HUES6 (cell line): ENCODE measurements around the gene KCND3.

Experiments
- H3K27ac ChIP-seq: 2 replicates; pipeline ENCODE4 v1.7.0; 2013; ENCODE audit warnings: low read depth, mild to moderate bottlenecking, low read length, inconsistent platforms
- H3K27me3 ChIP-seq: 2 replicates; pipeline ENCODE4 v1.6.1; 2013; ENCODE audit warnings: low read length; ENCODE audit not compliant: control insufficient read depth, insufficient read depth
- H3K36me3 ChIP-seq: 2 replicates; pipeline ENCODE4 v1.6.1; 2013; ENCODE audit warnings: low read length; ENCODE audit not compliant: control insufficient read depth, insufficient read depth
- H3K4me1 ChIP-seq: 2 replicates; pipeline ENCODE4 v1.6.1; 2013; ENCODE audit warnings: low read length; ENCODE audit not compliant: control insufficient read depth, insufficient read depth
- H3K4me3 ChIP-seq: 2 replicates; pipeline ENCODE4 v1.5.1; 2013; ENCODE audit warnings: low read depth, low read length
- H3K9ac ChIP-seq: one replicate; pipeline ENCODE4 v1.6.1; 2013; ENCODE audit warnings: mild to moderate bottlenecking, low read length
- H3K9me3 ChIP-seq: 2 replicates; pipeline ENCODE4 v1.6.1; 2013; ENCODE audit warnings: low read depth, low read length; ENCODE audit not compliant: control insufficient read depth, insufficient read depth

Gene KCND3

DNA sequence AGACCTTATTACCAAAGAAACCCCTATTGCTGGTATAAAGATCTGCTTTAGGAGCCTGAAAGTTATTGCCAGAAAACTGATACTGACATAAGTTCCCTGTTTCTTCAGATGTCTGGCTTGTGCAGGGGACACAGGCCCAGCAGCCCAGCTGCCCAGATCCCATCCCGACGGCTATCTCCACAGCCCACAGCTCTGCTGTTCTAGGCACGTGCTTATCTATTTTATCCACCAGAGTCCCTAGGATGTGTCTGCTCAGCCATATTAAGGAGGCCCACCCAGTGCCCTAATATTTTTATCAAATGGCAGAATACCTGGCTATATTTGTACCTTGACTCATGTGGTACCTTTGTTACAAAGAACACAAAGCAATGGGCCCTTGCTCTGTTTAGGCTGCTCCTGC, 174.8 kb downstream of the KCND3 start:
- H3K9me3 ChIP-seq = no peaks in the 10 kb centered on the region
- H3K36me3 ChIP-seq = no peaks in the 10 kb centered on the region
- no peak overlapping the region for H3K9ac ChIP-seq
- no peak overlapping the region for H3K27ac ChIP-seq
- H3K4me1 ChIP-seq = no peaks in the 10 kb centered on the region
- no peaks in the 10 kb centered on the region for H3K27me3 ChIP-seq
- H3K4me3 ChIP-seq = no peak overlapping the region

- Histone ChIP-seq H3K4me3 (no peak overlapping the region), H3K4me1 (no peaks in the 10 kb centered on the region), H3K27ac (no peak overlapping the region), H3K36me3 (no peaks in the 10 kb centered on the region), H3K9me3 (no peaks in the 10 kb centered on the region), H3K27me3 (no peaks in the 10 kb centered on the region), H3K9ac (no peak overlapping the region)
Observed at GRCh38 chr1:111814305-111814628, 175.2 kb downstream of the KCND3 start.

DNA sequence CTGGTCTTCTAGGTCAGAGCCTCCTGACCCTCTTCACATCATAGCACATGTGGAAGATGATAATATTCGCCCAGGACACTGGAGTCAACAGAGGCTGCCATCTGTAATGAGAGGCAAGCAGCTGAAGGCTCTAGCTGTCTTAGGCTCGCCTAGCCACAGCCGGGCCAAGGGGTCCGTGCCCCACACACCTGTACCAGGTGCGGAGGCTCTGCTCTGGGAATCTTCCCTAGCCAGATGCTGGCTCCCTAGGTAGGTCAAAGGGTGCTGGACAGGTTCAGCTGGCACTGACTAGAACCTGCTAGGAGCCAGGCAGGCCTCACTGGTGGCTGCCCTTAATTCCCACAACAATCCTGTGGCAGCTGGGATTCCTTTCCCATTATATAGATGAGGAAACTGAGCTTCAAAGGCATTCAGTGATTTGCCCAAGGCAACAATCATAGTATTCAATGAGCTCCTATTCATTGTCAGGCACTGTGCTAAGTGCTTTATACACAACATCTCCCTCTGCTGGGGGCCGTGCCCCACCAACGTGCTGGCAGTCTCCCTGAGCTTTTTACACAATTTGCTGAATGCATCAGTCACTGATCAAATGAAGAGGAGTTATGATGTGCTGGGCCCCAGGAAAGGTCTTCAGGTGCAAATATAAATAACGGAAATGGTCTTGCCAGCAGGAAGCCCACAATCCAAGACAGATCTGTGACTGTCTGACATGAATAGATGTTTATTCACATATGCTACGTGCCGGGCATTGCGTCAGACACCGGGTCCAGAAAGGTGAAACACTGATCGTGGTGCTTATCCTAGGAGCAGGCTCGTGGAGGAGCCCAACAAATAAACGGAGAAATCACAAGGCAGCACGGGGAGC, 175.8 kb downstream of the KCND3 start:
- H3K27me3 ChIP-seq = no peaks in the 10 kb centered on the region
- H3K9me3 ChIP-seq = no peaks in the 10 kb centered on the region
- H3K27ac ChIP-seq = no peak overlapping the region
- no peak overlapping the region for H3K4me3 ChIP-seq
- no peaks in the 10 kb centered on the region for H3K4me1 ChIP-seq
- H3K9ac ChIP-seq = no peak overlapping the region
- no peaks in the 10 kb centered on the region for H3K36me3 ChIP-seq

GRCh38 chr1:111812306-111812705, 177.2 kb downstream of the KCND3 start:
- Histone ChIP-seq H3K4me3 (no peak overlapping the region), H3K27ac (no peak overlapping the region), H3K27me3 (no peaks in the 10 kb centered on the region)

DNA sequence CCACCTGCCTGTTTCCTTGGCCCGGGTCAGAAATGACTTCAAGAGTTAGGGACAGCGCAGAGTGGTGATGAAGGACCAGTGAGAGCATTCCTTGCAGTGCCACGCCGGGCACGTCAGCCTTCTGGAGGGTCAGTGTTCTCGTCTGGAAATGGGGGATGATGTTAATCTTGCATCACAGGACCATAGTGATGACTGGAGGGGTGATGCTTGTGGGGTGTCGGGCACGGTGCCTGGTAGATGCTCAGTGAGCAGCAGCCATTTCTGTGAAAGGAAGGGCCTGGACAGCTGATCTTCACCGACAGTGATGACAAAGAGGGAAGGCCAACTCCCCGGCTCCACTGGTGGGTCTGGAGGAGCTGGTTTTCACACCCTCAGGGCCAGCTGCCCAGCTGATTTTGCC, 177.6 kb downstream of the KCND3 start:
- no peaks in the 10 kb centered on the region for H3K9me3 ChIP-seq
- no peak overlapping the region for H3K4me3 ChIP-seq
- H3K4me1 ChIP-seq = no peaks in the 10 kb centered on the region
- no peaks in the 10 kb centered on the region for H3K36me3 ChIP-seq
- no peaks in the 10 kb centered on the region for H3K27me3 ChIP-seq
- no peak overlapping the region for H3K9ac ChIP-seq
- no peak overlapping the region for H3K27ac ChIP-seq

More at GRCh38 chr1:111812306-111812705, 177.2 kb downstream of the KCND3 start:
- H3K9me3 ChIP-seq = no peaks in the 10 kb centered on the region
- no peaks in the 10 kb centered on the region for H3K4me1 ChIP-seq
- no peaks in the 10 kb centered on the region for H3K36me3 ChIP-seq
- H3K9ac ChIP-seq = no peak overlapping the region

DNA sequence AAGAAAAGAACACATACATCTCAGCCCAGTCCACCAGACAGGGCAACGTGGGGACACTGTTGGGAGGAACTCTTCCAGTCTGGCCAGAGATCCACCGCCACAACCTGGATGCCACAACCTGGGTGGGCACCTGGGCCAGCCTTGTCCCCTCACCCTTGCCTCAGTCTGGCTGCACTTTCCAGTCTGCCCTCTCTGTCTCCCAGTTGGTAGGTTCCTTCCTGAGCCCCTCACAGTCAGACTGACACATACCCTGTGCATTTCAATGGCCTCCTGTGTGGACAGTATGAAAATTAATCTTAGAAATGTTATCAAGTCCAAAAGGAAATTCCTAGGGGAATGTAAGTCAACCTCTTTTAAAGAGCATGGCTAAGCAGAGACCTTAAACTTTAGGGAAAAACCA, 184.2 kb downstream of the KCND3 start:
- no peak overlapping the region for H3K4me3 ChIP-seq
- H3K9me3 ChIP-seq = no peaks in the 10 kb centered on the region
- no peaks in the 10 kb centered on the region for H3K27me3 ChIP-seq
- no peaks in the 10 kb centered on the region for H3K36me3 ChIP-seq
- H3K9ac ChIP-seq = no peak overlapping the region
- H3K27ac ChIP-seq = no peak overlapping the region
- no peaks in the 10 kb centered on the region for H3K4me1 ChIP-seq

DNA sequence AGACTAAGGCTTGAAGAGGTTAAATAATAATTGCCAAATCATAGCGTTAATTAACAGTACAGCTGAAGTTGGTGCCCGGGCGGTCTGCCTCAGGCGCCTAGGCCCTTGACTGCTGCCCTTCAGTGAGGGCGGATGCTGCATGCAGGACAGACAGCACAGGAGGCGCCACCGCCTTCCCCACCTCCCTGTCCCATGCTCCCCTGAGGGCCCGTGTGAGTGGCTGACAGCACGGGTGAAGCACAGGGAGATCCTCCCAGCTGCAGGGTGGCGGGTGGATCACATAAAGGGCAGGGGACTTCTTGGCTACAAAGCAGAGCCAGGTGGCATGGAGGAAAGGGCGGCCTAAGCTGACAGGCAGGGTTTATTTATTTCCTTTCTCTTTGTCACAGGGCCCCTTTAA, 184.7 kb downstream of the KCND3 start:
- H3K9ac ChIP-seq = no peak overlapping the region
- H3K27me3 ChIP-seq = no peaks in the 10 kb centered on the region
- H3K36me3 ChIP-seq = no peaks in the 10 kb centered on the region
- no peak overlapping the region for H3K27ac ChIP-seq
- no peaks in the 10 kb centered on the region for H3K9me3 ChIP-seq
- no peak overlapping the region for H3K4me3 ChIP-seq
- no peaks in the 10 kb centered on the region for H3K4me1 ChIP-seq

GRCh38 chr1:111803951-111804350, 185.5 kb downstream of the KCND3 start:
- Histone ChIP-seq H3K9me3 (no peaks in the 10 kb centered on the region), H3K27ac (no peak overlapping the region), H3K9ac (no peak overlapping the region), H3K36me3 (no peaks in the 10 kb centered on the region), H3K4me3 (no peak overlapping the region), H3K27me3 (no peaks in the 10 kb centered on the region), H3K4me1 (no peaks in the 10 kb centered on the region)

GRCh38 chr1:111802984-111803383, 186.5 kb downstream of the KCND3 start:
- H3K27me3 ChIP-seq = no peaks in the 10 kb centered on the region
- no peaks in the 10 kb centered on the region for H3K9me3 ChIP-seq
- no peaks in the 10 kb centered on the region for H3K36me3 ChIP-seq
- H3K9ac ChIP-seq = no peak overlapping the region
- H3K4me1 ChIP-seq = no peaks in the 10 kb centered on the region
- H3K4me3 ChIP-seq = no peak overlapping the region
- no peak overlapping the region for H3K27ac ChIP-seq

GRCh38 chr1:111802110-111802509, 187.4 kb downstream of the KCND3 start:
- no peaks in the 10 kb centered on the region; the same call in 1 of the 2 replicates for H3K27me3 ChIP-seq
- H3K9ac ChIP-seq = no peak overlapping the region
- no peaks in the 10 kb centered on the region for H3K4me1 ChIP-seq
- H3K36me3 ChIP-seq = no peaks in the 10 kb centered on the region
- H3K27ac ChIP-seq = no peak overlapping the region
- H3K4me3 ChIP-seq = no peak overlapping the region
- no peaks in the 10 kb centered on the region for H3K9me3 ChIP-seq

GRCh38 chr1:111801071-111801850, 188.2 kb downstream of the KCND3 start:
- Histone ChIP-seq H3K27me3 (no peaks in the 10 kb centered on the region; the same call in 1 of the 2 replicates), H3K9ac (no peak overlapping the region), H3K36me3 (no peaks in the 10 kb centered on the region), H3K27ac (no peak overlapping the region), H3K9me3 (no peaks in the 10 kb centered on the region), H3K4me3 (no peak overlapping the region), H3K4me1 (no peaks in the 10 kb centered on the region)
